Measurements from ENCODE around the gene FAM111B. TPM values are rescaled to one million over a fixed set of nuclear protein-coding genes. Genes with fewer than 3 reads are reported as not detected.

The FAM111B gene
- total and polyA plus RNA-seq, 2 of the 4 experiments (the other 2 are of a cell fraction): 3.2 to 9.3 TPM

DNA sequence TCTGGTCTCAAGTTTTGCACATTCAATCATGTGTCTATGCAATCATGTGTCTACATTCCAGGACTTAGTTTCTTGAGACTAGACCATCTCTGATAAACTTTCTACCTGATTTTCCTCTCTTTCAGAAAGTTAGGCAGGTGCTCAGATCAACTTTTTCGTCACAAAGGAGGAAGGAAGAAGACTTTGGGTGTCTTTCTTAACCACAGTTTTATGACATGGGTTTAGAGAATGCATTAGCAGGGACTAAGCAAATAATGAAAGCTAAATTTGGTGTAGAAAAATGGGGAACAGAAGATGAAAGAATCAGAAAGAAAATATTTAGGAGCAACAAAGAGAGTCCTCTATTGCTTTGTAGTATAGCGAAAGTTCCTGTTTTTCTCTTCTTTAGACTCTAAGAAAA lies 28.6 kb upstream of the FAM111B start:
- no peak overlapping the region for H3K4me3 ChIP-seq (ENCODE audit: insufficient read depth, low read depth, low read length)
- no peak overlapping the region for H2BK5ac ChIP-seq (ENCODE audit: low read depth, low read length, poor library complexity, severe bottlenecking)
- no TSS peak for BruUV-seq (replicated peaks)
- no peak overlapping the region for H3K23ac ChIP-seq (ENCODE audit: low read depth, low read length)
- intact Hi-C loops (cut with micrococcal nuclease) (no loop called here), dilution Hi-C loops (cut with HindIII; ENCODE audit: low sequenced_read_pairs, unreplicated experiment) (no loop called here), in situ Hi-C loops (cut with MboI; ENCODE audit: low sequenced_read_pairs) (no loop called here)
- ATAC-seq (ENCODE audit: low read depth): no peak
- DNase-seq: no peak
- H2AK5ac ChIP-seq (ENCODE audit: low read depth, low read length): no peak overlapping the region
- H4K91ac ChIP-seq (ENCODE audit: insufficient read depth, low read depth, low read length): no peak overlapping the region
- TF ChIP-seq BHLHE40 (IDR thresholded peaks at IDR 0.05; ENCODE audit: low read depth, low read length) (no peak), CHD1 (IDR thresholded peaks at IDR 0.05; ENCODE audit: low read depth, low read length) (no peak), RCOR1 (IDR thresholded peaks at IDR 0.05; ENCODE audit: insufficient replicate concordance, low read length) (no peak)
- no peak overlapping the region for H4K5ac ChIP-seq (ENCODE audit: low read depth, low read length)
- CTCF ChIA-PET: no interaction called here
- no peaks in the 10 kb centered on the region for H3K36me3 ChIP-seq (ENCODE audit: control insufficient read depth, insufficient read depth, low read length)
- no peak overlapping the region for H2BK20ac ChIP-seq (ENCODE audit: low read depth, low read length)
- no peak overlapping the region for H3K14ac ChIP-seq (replicated peaks; ENCODE audit: low read depth, low read length)
- H3K9ac ChIP-seq (ENCODE audit: low read depth, low read length): no peak overlapping the region
- POLR2A ChIA-PET (ENCODE audit: unreplicated experiment): no interaction called here
- H2AK9ac ChIP-seq (replicated peaks; ENCODE audit: low read depth, low read length, poor library complexity): no peak overlapping the region
- no peak overlapping the region for H3K27ac ChIP-seq (ENCODE audit: insufficient read depth, low read length)
- H4K8ac ChIP-seq (ENCODE audit: low read depth in 2 of 2, low read length in 2 of 2): no peak overlapping the region
- H3K27me3 ChIP-seq (ENCODE audit: control insufficient read depth, insufficient read depth, low read length): no peaks in the 10 kb centered on the region; the same call in 1 of the 2 replicates
- H3K79me1 ChIP-seq (ENCODE audit: low read depth in 1 of 2, low read length in 2 of 2): no peaks in the 10 kb centered on the region
- no peak overlapping the region for H2BK120ac ChIP-seq (ENCODE audit: low read depth, low read length)
- H3K4me1 ChIP-seq (ENCODE audit: control insufficient read depth, insufficient read depth, low read length): no peaks in the 10 kb centered on the region
- H3K56ac ChIP-seq (ENCODE audit: extremely low read depth, insufficient read depth, low read length): no peak overlapping the region
- H2AFZ ChIP-seq (replicated peaks; ENCODE audit: low read length, poor library complexity): no peak overlapping the region
- no peak overlapping the region for H3K4ac ChIP-seq (ENCODE audit: low read depth, low read length)
- no peak overlapping the region for H2BK15ac ChIP-seq (ENCODE audit: low read depth, low read length)
- H3K9me1 ChIP-seq (ENCODE audit: insufficient read depth, low read length): no peaks in the 10 kb centered on the region
- no peaks in the 10 kb centered on the region for H4K20me1 ChIP-seq (ENCODE audit: insufficient read depth, low read length)
- no peaks in the 10 kb centered on the region for H3K9me3 ChIP-seq (ENCODE audit: control insufficient read depth, insufficient read depth, low read length)
- WGBS, 2 experiments (ENCODE audit: extremely low coverage in 2 of 2, insufficient read length in 1 of 2): no CpG with 5 or more reads among the region's 2 CpGs
- no peak overlapping the region for H3K18ac ChIP-seq (ENCODE audit: low read depth, low read length)
- H3K4me2 ChIP-seq (ENCODE audit: low read depth, low read length): no peak overlapping the region
